ENCODE data around the gene CHST15. TPM values are rescaled to one million over a fixed set of nuclear protein-coding genes. Genes with fewer than 3 reads are reported as not detected.

Gene CHST15
- total and polyA plus RNA-seq, 2 of the 4 experiments (the other 2 are of a cell fraction): 0.14 to 0.18 TPM

GRCh38 chr10:124138883-124139348 lies 45.5 kb upstream of the CHST15 start:
- peaks cover 5% of the 10 kb centered on the region for H3K9me3 ChIP-seq (ENCODE audit: control insufficient read depth, insufficient read depth, low read length)
- TF ChIP-seq BHLHE40 (IDR thresholded peaks at IDR 0.05; ENCODE audit: low read depth, low read length) (no peak), CHD1 (IDR thresholded peaks at IDR 0.05; ENCODE audit: low read depth, low read length) (no peak), MAFK (IDR thresholded peaks at IDR 0.05; ENCODE audit: low read depth, low read length) (no peak), CTCF (conservative IDR thresholded peaks at IDR 0.05; ENCODE audit: low read depth, low read length) (no peak), MAZ (IDR thresholded peaks at IDR 0.05; ENCODE audit: borderline replicate concordance, low read depth, low read length) (no peak), RCOR1 (IDR thresholded peaks at IDR 0.05; ENCODE audit: insufficient replicate concordance, low read length) (no peak)
- no peak overlapping the region for H3K9ac ChIP-seq (ENCODE audit: low read depth, low read length)
- no peak overlapping the region for H2BK5ac ChIP-seq (ENCODE audit: low read depth, low read length, poor library complexity, severe bottlenecking)
- H3K4me3 ChIP-seq (ENCODE audit: insufficient read depth, low read depth, low read length): no peak overlapping the region
- no peak overlapping the region for H2BK15ac ChIP-seq (ENCODE audit: low read depth, low read length)
- no peaks in the 10 kb centered on the region for H3K27me3 ChIP-seq (ENCODE audit: control insufficient read depth, insufficient read depth, low read length)
- no peaks in the 10 kb centered on the region for H3K9me1 ChIP-seq (ENCODE audit: insufficient read depth, low read length)
- intact Hi-C loops (cut with micrococcal nuclease): no loop called here
- no peak overlapping the region for H3K23ac ChIP-seq (ENCODE audit: low read depth, low read length)
- H4K91ac ChIP-seq (ENCODE audit: insufficient read depth, low read depth, low read length): no peak overlapping the region
- H3K4ac ChIP-seq (ENCODE audit: low read depth, low read length): no peak overlapping the region
- ChIA-PET CTCF (no interaction called here), POLR2A (ENCODE audit: unreplicated experiment) (no interaction called here)
- H3K4me1 ChIP-seq (ENCODE audit: control insufficient read depth, insufficient read depth, low read length): no peaks in the 10 kb centered on the region
- no peak overlapping the region for H2AK9ac ChIP-seq (replicated peaks; ENCODE audit: low read depth, low read length, poor library complexity)
- H3K36me3 ChIP-seq (ENCODE audit: control insufficient read depth, insufficient read depth, low read length): no peaks in the 10 kb centered on the region
- no TSS peak for BruUV-seq (replicated peaks)
- H3K56ac ChIP-seq (ENCODE audit: extremely low read depth, insufficient read depth, low read length): no peak overlapping the region
- H2AK5ac ChIP-seq (ENCODE audit: low read depth, low read length): no peak overlapping the region
- no peak overlapping the region for H4K5ac ChIP-seq (ENCODE audit: low read depth, low read length)
- DNase-seq (no peak), ATAC-seq (ENCODE audit: low read depth) (no peak)
- dilution Hi-C loops (cut with HindIII; ENCODE audit: low sequenced_read_pairs, unreplicated experiment): no loop called here
- no peak overlapping the region for H2BK20ac ChIP-seq (ENCODE audit: low read depth, low read length)
- WGBS, 2 experiments (ENCODE audit: extremely low coverage in 2 of 2, insufficient read length in 1 of 2): no CpG with 5 or more reads among the region's 6 CpGs
- no peaks in the 10 kb centered on the region for H3K79me1 ChIP-seq (ENCODE audit: low read depth in 1 of 2, low read length in 2 of 2)
- H3K27ac ChIP-seq (ENCODE audit: insufficient read depth, low read length): no peak overlapping the region
- H3K4me2 ChIP-seq (ENCODE audit: low read depth, low read length): no peak overlapping the region
- H4K8ac ChIP-seq (ENCODE audit: low read depth in 2 of 2, low read length in 2 of 2): no peak overlapping the region
- H3K14ac ChIP-seq (replicated peaks; ENCODE audit: low read depth, low read length): no peak overlapping the region
- no peaks in the 10 kb centered on the region for H4K20me1 ChIP-seq (ENCODE audit: insufficient read depth, low read length)
- H2AFZ ChIP-seq (replicated peaks; ENCODE audit: low read length, poor library complexity): no peak overlapping the region
- no peak overlapping the region for H2BK120ac ChIP-seq (ENCODE audit: low read depth, low read length)
- in situ Hi-C loops (cut with MboI; ENCODE audit: low sequenced_read_pairs): no loop called here
- H3K18ac ChIP-seq (ENCODE audit: low read depth, low read length): no peak overlapping the region

Measured in IMR-90 (cell line).